Neural progenitor cell (in vitro differentiated cells): Measurements from ENCODE around the gene GCFC2.

Source experiments
- CTCF ChIP-seq: fragments of 200-600 bp; sonication (generic); IDR thresholded peaks from 2 replicates; pipeline ENCODE4 v1.5.1; 2017; ENCODE audit warnings: antibody characterized with exemption, mild to moderate bottlenecking
- EZH2 ChIP-seq: fragments of 200-600 bp; sonication (generic); IDR thresholded peaks from 2 replicates; pipeline ENCODE4 v1.6.1; 2017; ENCODE audit warnings: antibody characterized with exemption, mild to moderate bottlenecking, moderate library complexity
- EZH2phosphoT487 ChIP-seq: fragments of 200-600 bp; sonication (generic); IDR thresholded peaks from 2 replicates; pipeline ENCODE4 v1.6.1; 2017; ENCODE audit warnings: antibody characterized with exemption

GRCh38 chr2:75632813-75633212 is 77.9 kb downstream of the GCFC2 start:
- TF ChIP-seq CTCF = no peak
- TF ChIP-seq EZH2phosphoT487 = no peak
- no peak for TF ChIP-seq EZH2
